AML-193 (cell line): Measurements from ENCODE around the gene C2CD5.
"Not testable (repeated sequence)": the region's sequence is repeated elsewhere in the genome, so short reads cannot be mapped to it uniquely, and the experiment has no call there.

Experiments used
- DNase-seq, 2 experiments: peaks; one replicate each; lab custom pipeline; 2025; lab: John Stamatoyannopoulos, UW

The C2CD5 gene

GRCh38 chr12:22477894-22478287, 66.5 kb downstream of the C2CD5 start:
- DNase-seq, result no peak

DNA sequence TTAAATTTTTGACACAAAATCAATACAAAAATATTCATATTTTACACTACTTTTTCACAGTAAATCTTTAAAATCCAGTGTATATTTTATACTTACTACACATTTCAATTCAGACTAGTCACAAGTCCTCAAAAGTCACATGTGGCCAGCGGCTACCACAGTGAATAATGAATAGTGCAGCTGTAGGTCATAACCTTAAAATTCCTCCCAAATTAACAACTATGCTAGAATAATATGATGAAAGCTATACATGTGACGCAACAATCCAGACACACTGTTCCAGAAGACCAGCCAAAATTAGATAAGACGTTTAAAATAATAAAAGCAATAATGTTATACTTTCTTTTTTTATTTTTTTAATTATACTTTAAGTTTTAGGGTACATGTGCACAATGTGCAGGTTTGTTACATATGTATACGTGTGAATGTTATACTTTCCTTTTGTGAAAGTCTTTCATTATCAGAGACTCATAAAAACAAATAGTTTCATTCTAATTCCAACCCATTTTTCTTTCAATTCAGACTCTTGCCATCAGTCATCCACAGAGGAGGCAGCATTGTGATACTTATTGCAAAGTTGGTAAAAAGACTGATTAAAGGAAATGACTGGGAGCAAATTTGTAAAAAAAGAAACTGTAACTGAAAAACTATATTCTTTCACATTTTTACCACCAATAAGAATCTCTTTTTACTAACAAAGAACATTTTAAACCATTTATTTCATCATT, 67.0 kb downstream of the C2CD5 start:
- no peak for DNase-seq

DNA sequence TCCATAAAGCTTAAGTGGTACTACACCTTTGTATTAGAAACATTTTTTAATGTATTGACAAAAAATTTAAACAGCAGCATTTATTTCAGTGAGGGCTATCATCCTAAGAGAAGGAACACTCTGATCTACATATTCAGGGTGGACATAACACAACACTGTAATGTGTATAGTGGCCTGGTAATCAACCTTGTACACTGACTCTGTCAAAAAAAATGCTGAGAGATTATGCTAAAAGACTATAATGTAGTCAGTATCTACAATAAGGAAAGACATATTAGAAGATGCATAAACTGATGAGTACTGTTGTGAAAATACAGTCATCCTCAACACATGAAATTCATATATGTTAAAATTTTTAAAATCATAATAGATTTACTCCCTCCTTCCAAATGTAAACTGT, 68.2 kb downstream of the C2CD5 start:
- no peak for DNase-seq

- no peak for DNase-seq
Measured at GRCh38 chr12:22474970-22475720, 69.2 kb downstream of the C2CD5 start.

GRCh38 chr12:22473212-22473611, 71.1 kb downstream of the C2CD5 start:
- no peak for DNase-seq

- no peak for DNase-seq
Measured at GRCh38 chr12:22467190-22467589, 77.2 kb downstream of the C2CD5 start.

- no peak for DNase-seq
Measured at GRCh38 chr12:22463306-22463705, 81.0 kb downstream of the C2CD5 start.

DNA sequence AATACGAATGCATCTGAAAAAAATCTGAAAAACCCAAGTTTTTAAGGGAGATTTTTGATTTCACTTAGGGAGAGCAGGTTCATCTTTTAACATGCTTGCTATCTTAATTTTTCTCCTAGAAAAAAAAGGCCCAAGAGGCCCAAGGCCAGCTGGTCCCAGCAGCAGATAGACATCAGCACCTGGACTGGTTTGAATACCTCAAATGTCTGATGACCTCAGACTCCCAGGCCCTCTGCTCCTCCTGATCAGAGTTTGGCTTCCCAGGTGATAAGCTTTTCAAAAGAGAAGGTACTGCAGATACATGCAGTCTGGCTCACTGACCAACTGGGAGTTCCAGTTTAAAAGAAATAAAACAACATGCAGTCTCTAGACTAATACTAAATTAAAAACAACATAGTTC, 82.6 kb downstream of the C2CD5 start:
- no peak for DNase-seq

- DNase-seq, result peak; percentile 56 to 59
Measured at GRCh38 chr12:22459838-22460490, 84.4 kb downstream of the C2CD5 start.

DNA sequence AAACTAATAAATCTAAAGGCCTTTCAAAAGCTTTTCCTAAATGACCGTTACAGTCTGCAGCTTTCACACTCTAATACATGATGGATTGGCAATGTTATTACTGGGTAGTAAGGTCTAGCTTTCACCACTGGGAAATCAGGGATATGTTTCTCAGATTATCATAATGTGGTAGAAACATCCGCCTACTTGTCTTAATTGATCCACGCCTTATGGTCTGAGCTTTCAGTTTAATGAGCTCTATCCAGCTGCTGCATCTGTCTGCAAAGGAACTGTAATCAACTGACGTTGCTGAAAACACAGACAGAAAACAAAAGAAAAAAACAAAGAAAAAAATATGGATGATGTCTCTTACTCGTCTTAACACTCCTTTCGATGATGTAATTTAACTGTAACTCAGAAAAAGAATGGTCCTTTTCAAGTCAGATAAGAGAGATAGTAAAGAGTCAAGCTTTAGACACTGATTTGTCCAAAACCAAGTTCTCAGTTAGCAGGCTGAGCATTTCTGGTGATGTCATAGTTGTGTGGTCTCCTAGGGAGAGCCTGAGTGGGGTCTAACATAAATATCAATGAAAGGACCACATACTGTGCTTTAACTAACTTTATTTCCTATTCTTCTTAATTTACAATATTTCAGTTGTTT, 85.9 kb downstream of the C2CD5 start:
- DNase-seq, result no peak

GRCh38 chr12:22457085-22457484, 87.3 kb downstream of the C2CD5 start:
- no peak for DNase-seq

- DNase-seq, result no peak
Measured at GRCh38 chr12:22453511-22453910, 90.8 kb downstream of the C2CD5 start.

GRCh38 chr12:22447223-22447622, 97.1 kb downstream of the C2CD5 start:
- no peak for DNase-seq

GRCh38 chr12:22444317-22444665, 100.1 kb downstream of the C2CD5 start:
- not testable (repeated sequence) for DNase-seq

DNA sequence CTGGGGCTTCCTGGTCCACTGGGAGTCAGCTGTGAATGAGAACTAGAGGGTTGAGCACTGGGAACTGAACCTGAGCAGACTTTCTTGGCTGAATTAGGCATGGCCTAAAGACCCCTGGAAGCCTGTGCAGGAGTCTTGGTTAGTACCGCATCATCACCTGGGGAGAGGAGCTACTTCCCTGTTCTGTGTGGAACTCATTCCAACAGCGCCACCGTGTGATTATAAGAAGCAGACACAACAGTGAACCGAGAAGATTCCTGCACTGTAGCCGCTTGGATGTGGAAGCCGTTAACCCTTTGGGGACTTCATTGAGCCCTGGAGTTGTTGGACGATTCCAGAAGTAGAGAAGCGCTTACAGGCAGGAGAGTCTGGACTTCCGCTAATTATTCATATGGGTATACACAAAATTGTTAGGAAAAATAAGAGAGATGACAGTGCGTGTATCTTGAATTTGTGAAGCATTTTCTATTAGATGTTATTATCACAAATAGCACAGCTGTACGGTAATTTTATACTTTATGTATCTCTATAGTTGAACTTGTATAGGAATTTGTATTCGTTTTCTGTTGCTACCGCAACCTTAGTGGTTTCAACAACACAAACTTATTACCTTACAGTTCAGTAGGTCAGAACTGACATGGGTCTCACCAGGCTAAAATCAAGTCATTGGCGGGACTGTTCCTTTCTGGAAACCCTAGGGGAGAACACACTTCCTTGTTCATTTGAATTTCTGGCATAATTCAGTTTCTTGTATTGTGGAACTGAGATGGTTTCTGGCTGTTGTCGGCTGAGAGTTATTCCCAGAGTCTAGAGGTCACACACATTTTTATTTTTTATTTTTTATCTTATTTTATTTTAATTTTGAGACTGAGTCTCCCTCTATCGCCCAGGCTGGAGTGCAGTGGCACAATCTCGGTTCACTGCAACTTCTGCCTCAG, 100.7 kb downstream of the C2CD5 start:
- peak; percentile 56 to 77 for DNase-seq

GRCh38 chr12:22437031-22437806, 107.1 kb downstream of the C2CD5 start:
- no peak for DNase-seq

DNA sequence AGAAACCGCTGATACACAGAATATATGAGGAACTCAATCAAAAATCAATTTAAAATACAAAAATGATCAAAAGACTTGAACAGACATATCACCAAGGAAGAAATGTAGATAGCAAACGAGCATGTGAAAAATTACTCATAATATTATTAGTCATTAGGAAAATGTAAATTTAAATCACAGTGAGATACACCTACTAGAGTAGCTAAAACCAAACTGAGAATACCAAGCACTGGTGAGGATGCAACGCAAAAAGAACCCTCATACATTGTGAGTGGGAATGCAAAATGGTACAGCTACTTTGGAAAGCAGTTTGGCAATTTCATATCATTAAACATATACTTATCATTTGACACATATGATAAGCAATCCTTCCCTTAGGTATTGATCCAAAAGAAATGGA, 108.8 kb downstream of the C2CD5 start:
- no peak for DNase-seq

GRCh38 chr12:22431693-22432251, 112.6 kb downstream of the C2CD5 start:
- no peak for DNase-seq

- no peak for DNase-seq
Measured at GRCh38 chr12:22416801-22417200, 127.5 kb downstream of the C2CD5 start.
